ENCODE measurements around the gene ZBTB44.

DNA sequence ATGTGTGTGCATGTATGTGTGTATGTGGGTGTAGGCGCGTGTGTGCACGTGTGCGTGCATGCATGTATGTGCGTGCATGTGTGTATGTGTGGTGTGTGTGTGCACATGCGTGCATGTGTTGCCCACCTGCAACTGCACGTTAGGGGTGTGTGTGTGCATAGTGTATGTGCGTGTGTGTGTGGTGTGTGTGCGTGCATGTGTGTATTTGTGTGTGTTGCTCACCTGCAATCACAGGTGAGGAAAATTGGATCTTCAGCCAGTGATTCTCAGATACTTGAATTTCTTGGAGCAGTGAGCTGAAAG lies 100.8 kb downstream of the ZBTB44 start:
- no peak for TF ChIP-seq CTCF (IDR thresholded peaks at IDR 0.05)
- no peak for TF ChIP-seq POLR2A (IDR thresholded peaks at IDR 0.05)
